GM19455 (cell line): ENCODE results near the gene CWC27.
"Not testable (repeated sequence)": the region's sequence is repeated elsewhere in the genome, so short reads cannot be mapped to it uniquely, and the experiment has no call there.

Source experiments
- ATAC-seq: cut with Tn5 transposase; IDR thresholded peaks from one replicate; pipeline ENCODE4 v1.9.1; 2021; ENCODE audit not compliant: unreplicated experiment

CWC27 gene

DNA sequence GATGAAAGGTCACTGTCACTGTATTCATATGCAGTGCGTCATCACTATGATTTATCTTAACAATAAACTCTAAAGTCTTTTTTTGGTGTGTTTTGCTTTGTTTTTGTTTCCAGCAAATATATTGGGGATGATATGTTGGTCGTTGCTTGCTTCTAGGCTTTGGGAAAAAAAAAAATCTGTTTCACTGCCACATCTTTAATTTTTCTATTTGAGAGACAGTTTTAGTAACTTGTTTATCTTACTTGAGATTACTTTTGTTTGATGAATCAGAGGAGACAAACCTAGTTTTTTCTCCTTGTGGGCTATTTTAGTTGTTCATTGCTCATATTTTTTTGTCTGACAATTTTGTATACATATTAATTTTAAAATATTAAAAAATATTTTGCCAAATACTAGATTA lies 19.4 kb downstream of the CWC27 start:
- ATAC-seq = no peak

DNA sequence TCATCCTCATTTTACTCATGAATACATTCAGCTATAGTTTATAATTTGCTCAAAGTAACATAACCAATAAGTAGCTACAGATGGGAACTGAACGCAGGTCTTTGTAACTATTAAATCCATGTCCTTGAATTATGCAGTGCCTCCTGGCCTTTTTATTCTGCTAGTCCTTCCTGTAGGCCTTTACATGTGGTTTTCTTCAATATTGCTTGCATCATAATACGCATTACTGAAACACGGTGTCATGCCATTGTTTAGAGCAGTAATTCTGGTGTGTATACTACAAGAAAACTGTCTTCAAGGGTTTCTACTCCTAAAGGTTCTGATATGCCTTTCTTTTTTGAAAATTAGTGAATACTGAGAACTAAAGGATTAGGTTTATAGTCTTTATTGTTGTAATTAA lies 20.7 kb downstream of the CWC27 start:
- ATAC-seq = no peak

DNA sequence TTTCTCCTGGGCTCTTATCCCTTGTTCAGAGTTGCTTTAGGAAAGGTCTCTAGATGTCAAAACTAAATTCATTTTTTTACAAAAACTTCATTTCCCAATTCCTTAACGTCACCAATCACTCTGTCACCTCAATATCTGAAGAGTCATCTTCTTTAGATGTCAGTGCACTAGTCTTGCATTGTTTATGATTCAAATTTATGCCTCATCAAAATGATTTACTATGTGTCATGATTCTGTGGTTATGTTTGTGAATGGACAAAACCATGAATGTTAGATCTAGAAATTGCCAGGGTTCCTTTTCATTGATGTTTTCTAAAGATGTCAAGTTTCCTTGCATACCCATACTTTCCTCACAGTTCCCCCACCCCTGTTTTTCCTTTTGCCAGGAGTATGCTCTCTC lies 21.5 kb downstream of the CWC27 start:
- no peak for ATAC-seq

DNA sequence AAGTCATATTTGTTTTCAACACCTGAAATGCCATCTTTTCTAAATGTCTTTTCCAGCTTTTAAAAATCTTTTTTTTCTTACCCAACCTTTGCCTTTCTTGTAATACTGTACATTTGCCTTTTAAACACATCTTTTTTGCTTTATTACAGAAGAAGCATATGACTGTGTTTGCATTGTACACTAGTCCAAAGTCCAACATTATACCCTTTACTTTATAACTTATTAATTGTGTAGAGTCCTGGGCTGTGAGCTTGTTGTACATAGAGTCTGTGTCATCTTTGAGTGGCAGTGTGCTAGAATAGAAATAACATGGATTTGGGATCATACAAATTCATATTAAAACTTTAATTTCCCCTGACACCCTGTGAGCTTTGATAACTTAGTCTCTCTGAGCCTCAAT lies 23.7 kb downstream of the CWC27 start:
- ATAC-seq = no peak

DNA sequence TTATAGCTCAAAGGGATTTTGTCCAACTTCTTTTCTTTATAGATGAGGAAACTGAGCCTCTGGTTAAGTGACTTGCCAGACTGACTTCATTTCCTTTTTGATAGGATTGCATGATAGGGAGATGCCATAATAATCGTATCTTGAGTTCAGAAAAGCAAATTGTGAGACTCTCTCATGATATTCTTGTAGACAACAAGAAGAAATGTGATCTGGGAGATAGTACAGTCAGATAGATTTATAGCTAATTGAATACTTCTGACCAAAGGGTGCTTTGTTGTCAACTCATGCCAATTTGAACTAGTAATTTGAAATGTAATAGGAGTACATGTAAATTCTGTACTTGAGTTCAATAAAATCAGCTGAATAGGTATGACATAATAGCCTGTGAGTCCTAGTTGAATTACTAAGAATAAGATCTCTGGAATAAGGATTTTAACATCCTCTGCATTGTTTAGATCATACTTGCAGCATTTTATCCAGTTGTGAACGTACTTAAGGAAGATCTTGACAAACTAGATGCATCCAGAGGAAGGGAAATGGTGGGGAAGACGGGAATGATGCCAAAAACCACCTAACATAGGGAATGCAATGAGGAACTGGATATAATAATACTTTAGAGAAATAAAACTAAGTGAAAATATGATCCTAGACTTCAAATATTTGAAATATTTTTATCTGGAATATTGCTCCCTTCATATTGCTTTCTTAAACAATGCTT lies 25.5 kb downstream of the CWC27 start:
- no peak for ATAC-seq

DNA sequence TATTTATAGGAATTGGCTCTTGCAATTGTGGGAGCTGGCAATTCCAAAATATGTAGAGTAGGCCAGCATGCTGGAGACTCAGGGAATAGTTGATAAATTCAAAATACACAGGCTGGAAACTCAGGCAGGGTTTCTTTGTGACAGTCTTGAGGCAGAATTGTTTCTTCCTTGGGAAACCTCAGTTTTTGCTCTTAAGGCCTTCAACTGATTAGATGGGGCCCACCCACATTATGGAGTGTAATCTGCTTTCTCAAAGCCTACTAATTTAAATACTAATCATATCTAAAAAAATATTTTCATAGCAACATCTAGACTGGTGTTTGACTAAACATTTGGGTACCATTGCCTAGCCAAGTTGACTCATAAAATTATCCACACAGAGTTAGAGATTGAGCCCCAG lies 27.6 kb downstream of the CWC27 start:
- no peak for ATAC-seq

DNA sequence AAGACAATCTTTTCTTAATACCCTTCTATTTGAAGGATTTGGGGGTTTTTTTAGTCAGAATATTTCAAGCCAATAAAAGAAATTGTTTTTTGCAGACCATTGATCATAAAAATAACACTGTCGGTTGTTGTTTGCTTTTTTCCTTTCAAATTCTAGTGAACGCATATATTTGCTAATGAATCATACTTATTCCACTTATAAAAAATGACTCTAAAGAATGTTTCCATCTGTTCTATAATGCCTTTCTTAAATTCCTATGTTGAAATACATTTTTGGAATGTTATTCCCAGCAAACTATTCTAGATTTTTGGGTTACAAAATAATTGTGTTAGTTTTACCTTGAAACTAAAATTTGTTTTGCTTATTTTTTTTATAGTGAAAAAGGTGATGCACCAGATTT lies 32.2 kb downstream of the CWC27 start:
- ATAC-seq = no peak

DNA sequence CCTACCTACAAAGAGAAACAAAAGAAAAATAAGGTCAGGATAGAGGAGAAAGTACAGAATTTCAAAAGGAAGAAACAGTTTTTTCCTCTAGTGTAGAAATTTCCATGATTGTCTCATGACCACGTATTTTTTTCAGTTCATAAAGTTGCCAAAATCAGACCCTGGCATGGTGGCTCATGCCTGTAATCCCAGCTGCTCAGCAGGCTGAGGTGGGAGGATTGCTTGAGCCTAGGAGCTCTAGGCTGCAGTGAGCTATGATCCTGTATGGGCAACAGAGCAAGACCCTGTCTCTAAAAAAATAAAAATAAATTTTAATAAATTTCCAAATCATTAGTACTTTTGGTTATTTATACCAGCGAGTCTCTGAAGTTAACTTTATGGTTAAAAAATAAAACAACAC lies 37.8 kb downstream of the CWC27 start:
- no peak for ATAC-seq

DNA sequence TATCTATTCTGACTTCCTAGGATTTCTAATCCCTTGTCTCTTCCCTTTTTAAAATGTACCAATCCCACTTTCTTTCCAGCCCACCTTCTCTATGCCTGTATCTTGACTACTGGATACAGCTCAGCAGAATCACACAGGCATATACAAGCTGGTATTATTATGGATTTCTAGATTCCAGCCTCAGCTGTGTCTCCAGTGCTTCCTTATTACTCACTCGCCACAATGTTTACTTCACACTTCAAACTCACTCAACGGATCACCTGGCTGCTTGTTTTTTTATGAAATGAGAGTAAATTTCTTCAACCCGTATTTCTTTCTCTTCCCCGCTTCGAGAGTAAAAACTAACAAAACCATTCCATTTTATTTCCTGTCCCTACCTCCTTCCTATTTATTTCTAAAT lies 38.8 kb downstream of the CWC27 start:
- no peak for ATAC-seq

DNA sequence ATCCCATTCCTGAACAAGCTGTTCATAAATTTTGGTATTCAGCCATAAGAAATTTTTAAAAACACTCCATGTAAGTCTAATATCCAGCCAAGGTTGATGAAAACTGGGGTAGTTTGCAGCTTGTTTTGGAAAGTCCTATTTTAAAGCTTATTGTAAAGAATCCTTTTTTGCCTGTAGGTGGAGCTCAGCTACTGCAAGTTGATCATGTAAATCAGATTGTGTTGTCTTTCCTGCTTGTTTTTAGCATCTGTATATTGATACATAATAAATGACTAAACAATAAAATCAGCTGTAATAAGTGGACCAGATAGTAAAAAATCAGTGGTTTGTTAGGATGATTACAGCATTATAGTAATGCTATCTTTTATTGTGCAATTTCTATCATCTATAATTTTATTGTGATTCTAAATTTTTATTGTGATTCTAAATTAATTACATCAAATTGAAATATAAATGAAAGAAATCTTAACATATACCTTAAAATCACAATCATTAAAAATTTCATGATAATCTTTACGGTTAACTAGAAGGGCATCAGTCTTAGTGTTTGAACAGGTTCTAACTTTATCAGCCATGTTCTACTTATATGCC lies 42.4 kb downstream of the CWC27 start:
- ATAC-seq = no peak

DNA sequence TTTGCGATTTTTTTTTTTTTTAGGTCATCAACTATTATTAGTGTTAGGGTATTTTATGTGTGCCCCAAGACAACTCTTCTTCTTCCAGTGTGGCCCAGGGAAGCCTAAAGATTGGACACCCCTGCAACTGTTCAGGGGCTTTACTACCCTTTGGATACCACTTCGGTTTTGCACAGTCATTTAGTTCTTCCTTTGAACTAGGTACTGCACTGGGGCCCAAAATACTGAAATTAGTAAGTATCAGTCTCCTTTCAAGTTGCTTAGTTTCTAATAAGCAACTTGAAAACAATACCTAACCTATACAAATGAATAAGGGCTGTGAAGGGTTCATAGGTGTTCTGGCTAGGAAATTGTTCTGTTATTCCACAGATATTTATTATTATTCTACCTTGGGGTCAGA lies 45.3 kb downstream of the CWC27 start:
- peak; percentile 95 for ATAC-seq

DNA sequence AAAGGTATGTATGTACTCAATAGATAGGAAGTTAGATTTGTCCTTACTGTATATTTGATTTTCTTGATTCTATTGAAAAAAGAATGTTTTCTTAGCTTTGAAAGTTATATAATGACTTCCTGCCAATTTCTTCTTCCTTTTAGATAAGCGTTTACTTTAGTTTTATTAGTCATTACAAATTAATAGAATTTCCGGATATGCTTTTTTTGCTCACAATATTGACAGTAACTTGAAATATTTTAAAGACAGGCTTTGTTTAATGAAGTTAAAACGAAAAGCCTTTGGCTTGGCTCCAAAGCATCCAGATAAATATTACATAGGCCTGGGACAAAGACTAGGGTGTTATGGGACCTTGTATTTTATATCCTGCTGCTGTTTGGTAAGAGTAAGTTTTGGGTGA lies 49.5 kb downstream of the CWC27 start:
- ATAC-seq = no peak

DNA sequence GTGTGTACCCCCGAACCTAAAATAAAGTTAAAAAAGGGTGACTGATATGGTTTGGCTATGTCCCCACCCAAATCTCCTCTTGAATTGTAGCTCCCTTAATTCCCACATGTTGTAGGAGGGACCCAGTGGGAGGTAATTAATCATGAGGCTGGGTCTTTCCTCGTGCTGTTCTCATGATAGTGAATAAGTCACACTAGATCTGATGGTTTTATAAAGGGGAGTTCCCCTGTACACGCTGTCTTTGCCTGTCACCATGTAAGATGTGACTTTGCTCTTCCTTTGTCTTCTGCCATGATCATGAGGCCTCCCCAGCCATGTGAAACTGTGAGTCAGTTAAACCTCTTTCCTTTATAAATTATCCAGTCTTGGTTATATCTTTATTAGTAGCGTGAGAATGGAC lies 50.6 kb downstream of the CWC27 start:
- not testable (repeated sequence) for ATAC-seq

DNA sequence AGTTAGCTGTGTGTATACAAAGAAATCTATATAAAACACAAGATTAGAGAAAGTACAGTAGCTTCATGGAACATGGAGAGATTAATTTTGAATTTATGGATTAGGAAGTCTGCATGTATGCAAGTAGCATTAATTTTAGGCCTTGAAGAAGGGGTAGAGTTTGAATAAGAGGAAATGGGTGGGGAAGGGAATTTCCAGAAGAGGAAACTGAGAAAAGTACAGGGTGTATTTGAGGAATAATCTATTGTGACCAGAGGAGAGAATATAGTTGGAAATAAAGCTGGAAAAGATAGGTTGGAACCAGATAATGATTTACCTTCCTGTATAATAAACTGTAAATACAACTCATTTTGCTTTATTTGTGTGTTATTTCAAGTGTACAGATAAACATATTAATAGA lies 53.6 kb downstream of the CWC27 start:
- ATAC-seq = no peak

DNA sequence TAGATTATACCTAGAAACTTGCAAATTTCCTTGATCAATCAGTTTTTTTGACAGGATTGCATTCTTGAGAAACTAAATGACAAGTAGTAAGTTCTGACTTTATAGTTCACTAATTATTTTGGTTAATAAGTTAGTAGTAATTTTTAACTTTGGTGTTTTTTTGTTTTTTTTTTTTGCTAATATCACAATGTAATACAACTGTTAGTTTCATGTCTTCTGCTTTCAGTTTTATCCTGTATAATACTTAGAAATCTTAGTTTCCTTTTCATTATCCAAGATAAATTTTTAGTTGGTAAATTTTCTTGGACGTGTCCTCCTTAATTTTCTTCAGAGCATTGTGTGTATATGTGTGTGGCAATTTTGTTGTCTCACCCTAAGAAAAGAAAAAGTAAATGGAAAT lies 57.8 kb downstream of the CWC27 start:
- ATAC-seq = no peak

DNA sequence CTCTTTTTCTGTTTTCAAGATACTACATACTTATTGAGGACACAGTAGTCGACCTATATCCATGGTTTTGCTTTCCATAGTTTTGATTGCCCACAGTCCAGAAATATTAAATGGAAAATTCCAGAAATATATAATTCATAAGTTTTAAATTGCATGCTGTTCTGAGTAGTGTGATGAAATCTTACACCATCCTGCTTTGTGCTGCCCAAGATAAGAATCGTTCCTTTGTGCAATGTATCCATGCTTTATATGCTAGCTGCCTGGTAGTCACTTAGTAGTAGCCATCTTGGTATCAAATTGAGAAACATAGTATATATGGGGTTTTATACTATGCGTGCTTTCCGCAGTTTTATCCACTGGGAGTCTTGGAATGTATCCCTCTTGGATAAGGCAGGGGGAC lies 59.0 kb downstream of the CWC27 start:
- ATAC-seq = no peak

DNA sequence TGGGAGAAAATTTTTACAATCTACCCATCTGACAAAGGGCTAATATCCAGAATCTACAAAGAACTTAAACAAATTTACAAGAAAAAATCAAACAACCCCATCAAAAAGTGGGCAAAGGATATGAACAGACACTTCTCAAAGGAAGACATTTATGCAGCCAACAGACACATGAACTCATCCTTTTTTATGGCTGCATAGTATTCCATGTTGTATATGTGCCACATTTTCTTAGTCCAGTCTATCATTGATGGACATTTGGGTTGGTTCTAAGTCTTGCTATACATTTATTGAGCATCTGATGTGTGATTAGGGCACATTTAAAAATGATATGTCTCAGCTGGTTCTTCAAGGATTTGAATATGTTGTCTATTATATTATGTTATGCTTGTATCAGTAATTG lies 61.9 kb downstream of the CWC27 start:
- ATAC-seq = not testable (repeated sequence)

DNA sequence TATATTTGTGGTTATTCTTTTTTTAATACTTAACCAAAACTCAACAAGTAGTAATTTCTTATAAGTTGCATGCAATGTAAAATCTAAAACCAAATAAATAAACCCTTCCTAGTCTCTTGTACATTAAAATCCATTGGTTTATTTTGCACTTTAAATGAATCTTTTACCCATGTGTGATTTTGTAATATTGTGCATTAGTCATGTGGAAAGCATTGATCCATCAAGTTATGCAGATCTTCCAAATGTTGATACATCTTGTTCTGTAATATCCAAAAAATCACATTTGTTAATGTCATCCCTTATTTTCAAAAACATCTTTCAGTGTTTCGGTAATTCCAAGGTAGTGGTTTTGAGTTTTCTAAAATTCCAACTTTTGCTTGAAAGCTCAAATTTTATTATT lies 63.3 kb downstream of the CWC27 start:
- no peak for ATAC-seq

DNA sequence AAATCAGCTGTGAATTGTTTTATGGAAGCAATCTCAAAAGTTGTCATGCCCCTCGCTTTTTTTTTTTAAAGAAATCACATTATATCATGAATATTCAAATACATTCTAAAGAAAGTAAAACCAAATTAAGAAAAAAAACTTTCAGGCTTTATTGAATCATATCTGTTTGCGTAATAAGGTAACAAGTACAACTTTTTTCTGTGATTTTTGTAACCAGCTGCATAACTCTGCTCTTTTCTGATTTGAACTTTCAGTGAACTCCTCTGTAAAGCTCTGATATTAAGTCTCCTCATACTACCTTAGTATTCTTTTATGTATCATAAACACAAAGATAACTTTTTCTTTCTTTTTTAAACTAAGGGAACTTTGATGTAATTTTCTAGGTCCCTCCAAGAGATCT lies 65.3 kb downstream of the CWC27 start:
- no peak for ATAC-seq

DNA sequence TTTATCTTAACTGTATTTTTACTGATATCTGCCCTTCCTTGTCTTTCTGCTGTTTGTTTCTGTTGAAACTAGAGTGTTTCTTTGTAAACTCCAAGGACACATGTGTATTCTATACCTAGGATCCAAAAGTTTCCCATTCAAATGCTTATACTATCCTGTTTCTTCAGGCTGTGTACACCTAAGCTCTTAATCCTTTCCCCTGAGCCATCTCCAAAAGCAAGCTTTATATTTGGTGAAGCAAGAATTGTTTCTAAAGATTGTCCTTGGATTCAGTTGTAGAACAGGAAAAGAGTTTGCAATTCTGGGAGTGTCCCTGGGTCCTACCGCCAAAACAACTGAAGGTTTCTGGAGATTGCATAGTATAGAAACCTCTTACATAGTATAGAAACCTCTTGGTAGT lies 65.9 kb downstream of the CWC27 start:
- no peak for ATAC-seq

DNA sequence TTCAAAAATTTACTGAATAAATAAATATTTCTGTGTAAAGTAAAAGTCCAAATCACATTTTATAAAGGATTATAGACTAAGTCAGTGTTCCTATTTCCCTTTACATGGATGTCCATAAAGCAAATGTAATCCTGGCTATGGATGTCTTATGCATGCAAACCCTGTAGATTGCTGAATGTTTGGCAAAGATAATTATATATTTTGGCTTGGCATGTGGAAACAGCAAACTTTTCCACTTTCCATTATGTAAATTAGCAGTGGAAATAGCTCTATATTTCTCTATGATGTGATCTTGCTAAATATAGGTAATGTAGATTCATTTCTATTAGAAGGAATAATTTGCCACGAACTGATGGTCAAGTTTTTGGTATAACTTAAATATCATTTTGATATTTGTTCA lies 66.5 kb downstream of the CWC27 start:
- no peak for ATAC-seq

DNA sequence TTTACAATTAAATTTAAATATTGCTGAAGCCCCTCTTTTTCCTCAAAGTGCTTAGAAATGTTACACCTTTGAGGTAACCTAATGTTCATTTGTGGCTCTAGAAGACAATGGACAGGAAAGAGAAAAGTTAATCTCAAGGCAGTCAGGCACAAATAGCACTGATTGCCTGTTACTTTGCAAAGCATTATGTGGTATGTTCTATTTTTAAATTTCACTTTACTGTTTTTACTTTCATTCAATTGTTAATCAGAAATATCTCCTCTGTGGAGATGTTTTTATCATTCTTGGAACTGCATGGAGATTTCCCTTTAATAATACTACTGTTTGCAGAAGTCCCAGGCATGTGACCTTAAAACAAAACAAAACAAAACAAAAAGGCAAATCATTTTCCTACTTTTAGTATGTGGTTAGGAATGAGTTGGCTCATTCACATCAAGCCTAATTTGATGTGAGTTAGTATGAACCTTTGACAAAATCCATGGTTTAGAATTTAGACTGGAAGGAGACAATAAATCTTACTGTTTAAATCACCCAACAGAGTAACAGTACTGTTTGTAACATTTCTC lies 67.5 kb downstream of the CWC27 start:
- ATAC-seq = no peak

DNA sequence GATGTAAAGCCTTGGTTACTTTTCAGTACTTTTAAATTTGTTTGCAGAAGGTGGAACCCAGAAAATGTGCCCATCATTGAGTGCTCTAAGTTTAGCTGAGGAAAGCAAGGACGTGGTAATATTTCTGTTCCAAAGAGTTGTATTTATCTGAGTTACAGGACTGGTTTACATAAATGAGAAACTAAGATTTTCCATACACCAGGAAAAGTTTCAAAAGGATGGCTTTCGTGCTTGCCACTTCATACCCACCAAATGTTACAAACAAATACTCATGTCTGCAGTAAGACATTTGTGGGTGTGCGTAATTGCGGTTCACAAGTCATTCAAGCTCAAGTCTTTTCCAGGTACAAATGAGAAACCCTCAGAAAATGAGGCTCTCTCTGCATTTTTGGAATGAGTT lies 68.1 kb downstream of the CWC27 start:
- ATAC-seq = no peak
